ENCODE results near the gene MYOCD. TPM values are rescaled to one million over a fixed set of nuclear protein-coding genes. Genes with fewer than 3 reads are reported as not detected.

The MYOCD gene
- polyA plus RNA-seq, 1 donor (not counting 4 experiments of a cell fraction or from before 2014, with no cell fraction given): not detected

- no peak overlapping the region for H3K4me3 ChIP-seq (ENCODE audit: control insufficient read depth in 2 of 3, extremely low read depth in 1 of 3, insufficient read depth in 2 of 3, low read depth in 1 of 3, low read length in 3 of 3)
- H3K9ac ChIP-seq (ENCODE audit: control insufficient read depth, extremely low read depth, insufficient read depth, low read length): no peak overlapping the region
- no peaks in the 10 kb centered on the region for H3K9me3 ChIP-seq (ENCODE audit: control insufficient read depth, low read depth, low read length)
- H3K79me2 ChIP-seq (ENCODE audit: control insufficient read depth, insufficient read depth, low read length): no peaks in the 10 kb centered on the region
- TF ChIP-seq EZH2 (IDR thresholded peaks at IDR 0.05; ENCODE audit: low read length) (no peak), CTCF (optimal IDR thresholded peaks at IDR 0.05 in 1 of 3, IDR thresholded peaks at IDR 0.05 in 1 of 3, conservative IDR thresholded peaks at IDR 0.05 in 1 of 3; ENCODE audit: extremely low read depth in 1 of 3, insufficient read depth in 2 of 3, low read length in 3 of 3) (no peak)
- no peak overlapping the region for H3K27ac ChIP-seq (ENCODE audit: control insufficient read depth, insufficient read depth, low read length)
- H3K36me3 ChIP-seq (ENCODE audit: control insufficient read depth in 2 of 2, extremely low read depth in 1 of 2, insufficient read depth in 2 of 2, low read length in 2 of 2): no peaks in the 10 kb centered on the region
- no peak for FAIRE-seq
- no peak overlapping the region for H3K4me2 ChIP-seq (ENCODE audit: control insufficient read depth, extremely low read depth, insufficient read depth, low read depth, low read length)
- DNase-seq (ENCODE audit: low read depth, low spot score): no peak
- no peaks in the 10 kb centered on the region for H3K9me1 ChIP-seq (ENCODE audit: control insufficient read depth, extremely low read depth, insufficient read depth, low read length)
- no peak overlapping the region for H2AFZ ChIP-seq (ENCODE audit: control insufficient read depth, low read length)
- H3K4me1 ChIP-seq (ENCODE audit: control insufficient read depth, extremely low read depth, insufficient read depth, low read length): no peaks in the 10 kb centered on the region
- no peaks in the 10 kb centered on the region for H3K27me3 ChIP-seq (ENCODE audit: control insufficient read depth, extremely low read depth, insufficient read depth, low read length)
- dilution Hi-C loops (cut with MboI; ENCODE audit: extremely low pct_ligation_motif_present, low sequenced_read_pairs): no loop called here
- H4K20me1 ChIP-seq (ENCODE audit: control insufficient read depth, extremely low read depth, insufficient read depth, low read length): no peaks in the 10 kb centered on the region
Observed at GRCh38 chr17:12759090-12759489, 93.4 kb downstream of the MYOCD start.

GRCh38 chr17:12765548-12765947, 99.9 kb downstream of the MYOCD start:
- H3K4me2 ChIP-seq (ENCODE audit: control insufficient read depth, extremely low read depth, insufficient read depth, low read depth, low read length): no peak overlapping the region
- no peak overlapping the region for H3K27ac ChIP-seq (ENCODE audit: control insufficient read depth, insufficient read depth, low read length)
- H3K27me3 ChIP-seq (ENCODE audit: control insufficient read depth, extremely low read depth, insufficient read depth, low read length): no peaks in the 10 kb centered on the region
- no peaks in the 10 kb centered on the region for H3K9me1 ChIP-seq (ENCODE audit: control insufficient read depth, extremely low read depth, insufficient read depth, low read length)
- no peak overlapping the region for H2AFZ ChIP-seq (ENCODE audit: control insufficient read depth, low read length)
- TF ChIP-seq CTCF (optimal IDR thresholded peaks at IDR 0.05 in 1 of 3, IDR thresholded peaks at IDR 0.05 in 1 of 3, conservative IDR thresholded peaks at IDR 0.05 in 1 of 3; ENCODE audit: extremely low read depth in 1 of 3, insufficient read depth in 2 of 3, low read length in 3 of 3): no peak
- no peaks in the 10 kb centered on the region for H4K20me1 ChIP-seq (ENCODE audit: control insufficient read depth, extremely low read depth, insufficient read depth, low read length)
- H3K4me1 ChIP-seq (ENCODE audit: control insufficient read depth, extremely low read depth, insufficient read depth, low read length): peaks cover 3% of the 10 kb centered on the region
- no peak overlapping the region for H3K9ac ChIP-seq (ENCODE audit: control insufficient read depth, extremely low read depth, insufficient read depth, low read length)
- no peak for DNase-seq (ENCODE audit: low read depth, low spot score)
- no peaks in the 10 kb centered on the region for H3K79me2 ChIP-seq (ENCODE audit: control insufficient read depth, insufficient read depth, low read length)
- H3K4me3 ChIP-seq (ENCODE audit: control insufficient read depth in 2 of 3, extremely low read depth in 1 of 3, insufficient read depth in 2 of 3, low read depth in 1 of 3, low read length in 3 of 3): no peak overlapping the region
- dilution Hi-C loops (cut with MboI; ENCODE audit: extremely low pct_ligation_motif_present, low sequenced_read_pairs): no loop called here
- H3K9me3 ChIP-seq (ENCODE audit: control insufficient read depth, low read depth, low read length): no peaks in the 10 kb centered on the region
- peak; percentile 97 for FAIRE-seq
- H3K36me3 ChIP-seq (ENCODE audit: control insufficient read depth in 2 of 2, extremely low read depth in 1 of 2, insufficient read depth in 2 of 2, low read length in 2 of 2): no peaks in the 10 kb centered on the region
